Measurements from ENCODE around the gene CCDC187.
"Not testable (repeated sequence)": the region's sequence is repeated elsewhere in the genome, so short reads cannot be mapped to it uniquely, and the experiment has no call there.

CCDC187 gene

DNA sequence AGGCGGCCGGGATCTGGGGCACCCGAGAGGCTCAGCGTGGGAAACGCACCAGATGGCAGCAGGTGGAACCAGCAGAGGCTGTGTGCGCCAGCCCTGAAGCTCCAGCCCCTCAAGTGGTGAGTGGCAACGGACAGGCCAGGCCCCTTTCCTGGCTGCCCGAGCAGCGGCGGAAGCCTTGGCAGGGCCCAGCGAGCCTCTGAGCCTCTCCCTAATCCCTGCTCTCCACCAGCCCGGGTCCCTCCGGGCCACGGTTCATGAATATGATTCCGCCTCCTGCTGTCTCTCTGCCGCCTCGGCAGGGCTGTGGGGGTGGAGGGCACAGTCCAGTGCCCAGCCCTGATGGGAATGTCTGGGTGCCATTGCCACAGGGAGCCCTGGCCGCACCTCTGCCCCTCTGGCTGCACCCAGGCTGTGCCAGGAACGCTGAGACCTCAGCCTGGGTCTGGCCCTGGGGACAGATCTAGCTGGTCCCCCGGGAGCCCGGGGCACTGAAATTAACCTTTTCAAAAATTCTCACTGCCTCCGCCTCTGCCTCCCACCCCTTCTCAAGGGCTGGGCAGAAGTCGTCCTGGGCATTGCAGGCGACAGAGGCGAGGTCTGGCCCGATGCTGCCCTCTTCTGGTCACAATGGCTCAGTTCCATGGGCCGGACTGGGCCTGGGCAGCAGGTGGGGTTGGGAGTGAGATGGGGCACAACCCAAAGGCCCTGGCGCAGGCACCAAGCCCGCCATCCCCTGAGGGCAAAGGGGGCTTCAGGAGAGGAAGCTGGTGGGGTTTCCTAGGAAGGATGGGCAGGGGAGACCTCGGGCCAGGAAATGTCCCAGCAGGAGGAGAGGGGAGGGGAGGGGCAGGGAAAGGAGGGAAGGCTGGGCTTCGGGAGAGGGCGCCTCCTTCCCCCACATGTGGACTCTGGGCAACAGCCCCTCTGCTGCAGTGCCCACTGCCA, 20.3 kb downstream of the CCDC187 start:
- peak; percentile 87 to 93 for DNase-seq

DNA sequence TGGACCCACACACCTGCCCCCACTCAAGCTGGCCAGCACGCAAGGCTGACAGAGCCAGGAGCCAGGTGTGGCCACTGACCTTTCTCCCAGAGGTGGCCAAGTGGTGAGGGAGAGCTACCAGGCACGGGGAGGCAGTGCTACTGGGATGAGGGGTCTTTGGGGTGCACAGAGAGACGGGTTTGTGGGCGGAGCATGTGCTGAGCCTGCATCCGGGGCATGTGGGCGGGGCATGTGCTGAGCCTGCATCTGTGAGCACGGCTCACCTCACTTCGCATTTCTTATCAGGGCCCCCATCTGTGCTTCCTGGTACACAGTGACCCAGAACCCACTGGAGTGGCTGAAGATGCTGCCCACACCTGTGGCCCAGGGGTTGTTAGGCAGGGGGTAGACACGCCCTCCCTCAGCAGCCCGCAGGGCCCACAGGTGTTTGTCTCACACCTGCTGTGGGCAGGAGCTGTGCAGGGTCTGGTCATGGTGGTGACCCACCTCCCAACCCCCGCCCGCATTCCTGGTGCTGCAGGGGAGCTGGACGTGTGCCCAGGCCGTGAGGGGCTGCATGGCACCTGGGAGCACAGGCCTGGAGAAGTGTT, 21.5 kb downstream of the CCDC187 start:
- no peak for DNase-seq

DNA sequence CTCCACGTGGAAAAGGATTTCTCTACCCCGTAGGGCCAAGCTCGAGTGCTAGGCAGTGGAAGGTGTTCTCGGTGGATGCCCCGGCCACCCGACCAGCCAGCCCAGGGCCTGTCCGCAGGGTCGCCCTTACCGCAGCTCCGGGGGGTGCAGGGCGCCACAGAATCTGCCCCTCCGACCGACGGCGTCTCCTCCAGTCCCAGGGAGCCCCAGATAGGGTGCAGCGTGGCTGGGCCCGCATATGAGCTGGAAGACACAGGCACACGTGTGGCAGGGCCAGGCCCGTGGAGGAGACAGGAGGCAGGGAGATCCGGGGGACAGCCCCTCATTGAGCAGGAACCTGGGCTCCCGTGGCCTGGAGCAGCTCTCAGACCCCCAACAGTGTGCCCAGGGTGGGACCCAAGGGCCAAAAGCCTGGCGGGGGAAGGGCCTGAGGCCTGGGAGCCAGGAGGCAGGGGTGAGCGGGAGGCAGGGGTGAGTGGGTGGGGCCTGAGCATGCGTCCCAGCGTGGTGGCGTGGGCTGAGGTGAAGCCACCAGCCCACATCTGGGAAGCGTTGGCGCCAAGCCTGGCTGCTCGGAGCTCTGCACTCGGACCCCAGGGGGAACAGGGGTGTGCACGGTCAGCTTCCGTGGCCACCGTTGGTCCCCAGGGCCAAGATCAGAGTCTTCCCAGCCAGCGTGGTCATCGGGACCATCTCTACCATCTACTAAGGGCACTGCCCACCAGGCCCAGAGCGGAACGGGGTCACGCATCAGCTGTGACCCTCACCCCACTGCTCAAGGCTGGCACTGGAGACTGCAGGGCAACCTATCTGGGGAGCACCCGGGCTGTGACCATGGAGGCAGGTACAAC, 22.2 kb downstream of the CCDC187 start:
- no peak for DNase-seq

DNA sequence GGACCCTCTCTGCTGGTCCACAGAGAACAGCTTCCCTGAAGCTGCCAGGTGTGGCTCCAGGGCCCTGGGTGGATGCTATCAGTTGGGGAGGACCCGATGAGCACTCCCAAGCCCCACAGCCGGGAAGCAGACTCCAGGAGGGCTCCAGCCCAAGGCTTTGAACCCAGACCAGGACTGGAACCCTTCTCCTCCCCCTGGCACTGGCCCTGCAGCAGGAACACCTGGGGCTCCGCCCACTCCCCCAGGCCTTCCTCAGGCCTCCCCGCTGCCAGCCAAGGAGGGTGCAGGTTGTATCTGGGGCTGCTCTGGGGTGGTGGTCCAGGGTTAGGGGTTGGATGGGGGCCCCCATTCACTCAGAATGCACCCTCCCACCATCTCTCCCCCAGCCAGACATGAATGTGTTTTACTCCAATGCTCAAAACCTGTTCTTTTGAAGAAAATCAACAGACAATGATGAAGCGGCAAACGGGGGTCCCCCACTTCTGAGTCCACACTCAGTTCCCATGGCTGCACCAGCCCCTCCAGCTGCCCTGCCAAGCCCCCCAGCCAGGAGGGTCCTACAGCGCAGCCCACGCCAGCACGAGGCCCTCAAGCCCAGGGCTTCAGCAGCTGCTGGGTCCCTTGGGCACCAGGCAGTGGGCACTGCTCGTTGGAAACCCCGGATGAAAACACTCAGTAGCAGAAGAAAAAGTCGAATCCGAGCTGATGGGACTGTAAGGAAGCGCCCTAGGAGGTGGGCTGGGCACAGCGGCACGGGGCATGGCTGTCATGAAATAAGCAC, 23.2 kb downstream of the CCDC187 start:
- DNase-seq, result no peak

DNA sequence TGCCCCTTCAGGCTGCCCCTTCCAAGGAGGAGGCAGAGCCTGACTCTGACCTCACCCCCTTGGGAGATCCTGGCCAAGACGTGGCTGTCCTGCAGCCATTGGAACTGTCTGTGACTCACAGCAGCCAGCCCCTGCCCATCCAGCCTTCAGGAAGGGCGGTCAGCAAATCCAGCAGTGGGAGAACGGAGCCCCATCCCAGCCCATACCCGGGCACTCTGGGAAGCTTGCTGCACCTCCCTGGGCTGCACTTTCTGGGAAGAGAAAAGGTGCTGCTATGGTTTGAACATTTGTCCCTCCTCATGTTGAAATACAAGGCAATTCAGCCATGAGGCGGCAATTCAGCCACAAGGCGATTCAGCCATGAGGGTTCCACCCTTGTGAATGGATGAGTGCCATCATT, 24.4 kb downstream of the CCDC187 start:
- DNase-seq, result no peak

DNA sequence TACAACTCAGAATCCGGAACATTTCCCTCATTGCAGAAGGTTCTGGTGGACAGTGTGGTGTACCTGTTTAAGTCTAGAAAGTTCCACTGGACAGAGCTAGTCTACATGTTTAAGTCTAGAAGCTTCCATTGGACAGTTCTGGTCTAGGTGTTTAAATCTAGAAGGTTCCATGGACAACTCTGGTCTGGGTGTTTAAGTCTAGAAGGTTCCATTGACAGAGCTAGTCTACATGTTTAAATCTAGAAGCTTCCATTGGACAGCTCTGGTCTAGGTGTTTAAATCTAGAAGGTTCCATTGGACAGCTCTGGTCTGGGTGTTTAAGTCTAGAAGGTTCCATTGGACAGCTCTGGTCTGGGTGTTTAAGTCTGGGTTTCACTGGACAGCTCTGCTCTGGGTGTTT, 25.0 kb downstream of the CCDC187 start:
- no peak for DNase-seq

DNA sequence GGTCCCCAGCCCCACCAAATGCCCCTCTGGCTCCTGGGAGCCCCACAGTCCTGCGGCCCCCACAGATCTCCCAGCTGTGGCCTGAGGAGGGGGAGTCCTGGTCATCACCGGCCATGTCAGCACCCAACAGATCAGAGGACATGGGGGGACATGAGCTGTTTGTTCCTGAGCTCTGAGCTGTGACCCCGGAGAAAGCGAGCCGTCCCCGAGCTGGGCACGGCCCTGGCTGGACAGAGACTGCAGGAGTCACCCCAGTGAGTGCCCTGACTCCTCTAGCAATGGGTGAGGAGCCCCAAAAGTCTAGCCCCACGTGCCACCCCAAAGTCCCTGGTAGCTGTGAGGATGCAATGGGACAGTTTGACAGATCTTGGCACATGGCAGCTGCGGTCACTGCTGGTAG, 25.7 kb downstream of the CCDC187 start:
- no peak for DNase-seq

DNA sequence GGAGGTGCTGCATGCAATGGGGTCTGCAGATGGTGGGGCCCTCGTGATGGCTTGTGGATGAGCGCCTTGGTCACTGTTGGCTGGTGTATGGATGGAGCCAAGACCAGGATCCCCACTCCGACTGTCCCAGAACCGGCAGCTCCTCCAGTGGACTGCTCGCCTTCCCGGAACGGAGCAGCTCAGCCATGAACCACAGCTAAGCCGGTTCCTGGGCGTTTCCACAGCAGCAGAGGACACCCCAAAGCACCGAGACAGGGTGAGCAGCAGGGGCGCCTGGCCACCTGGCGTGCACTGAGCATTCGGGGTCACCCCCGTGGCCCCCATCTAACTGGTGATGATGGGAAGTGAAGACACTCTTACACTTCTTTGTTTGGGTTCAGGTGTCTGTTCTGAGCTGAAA, 26.1 kb downstream of the CCDC187 start:
- DNase-seq, result no peak

DNA sequence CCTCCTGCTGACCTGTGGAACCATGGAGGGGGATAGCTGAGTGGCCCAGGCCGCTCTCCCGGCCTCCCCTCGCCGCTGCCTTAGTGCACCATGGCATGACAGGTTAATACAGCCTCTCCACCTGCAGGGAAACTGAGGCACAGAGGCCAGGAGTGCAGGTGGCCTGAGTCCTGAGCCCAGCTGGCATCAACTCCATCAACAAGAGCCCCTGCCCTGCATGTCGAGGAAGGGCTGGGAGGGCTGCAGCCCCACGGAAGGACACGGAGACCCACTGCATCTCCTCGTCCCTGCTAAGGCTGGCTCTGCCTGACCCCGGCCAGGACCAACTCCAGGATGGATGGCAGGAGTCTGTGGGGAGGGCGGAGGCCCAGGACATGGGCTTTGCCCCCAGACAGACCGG, 27.2 kb downstream of the CCDC187 start:
- DNase-seq, result no peak

DNA sequence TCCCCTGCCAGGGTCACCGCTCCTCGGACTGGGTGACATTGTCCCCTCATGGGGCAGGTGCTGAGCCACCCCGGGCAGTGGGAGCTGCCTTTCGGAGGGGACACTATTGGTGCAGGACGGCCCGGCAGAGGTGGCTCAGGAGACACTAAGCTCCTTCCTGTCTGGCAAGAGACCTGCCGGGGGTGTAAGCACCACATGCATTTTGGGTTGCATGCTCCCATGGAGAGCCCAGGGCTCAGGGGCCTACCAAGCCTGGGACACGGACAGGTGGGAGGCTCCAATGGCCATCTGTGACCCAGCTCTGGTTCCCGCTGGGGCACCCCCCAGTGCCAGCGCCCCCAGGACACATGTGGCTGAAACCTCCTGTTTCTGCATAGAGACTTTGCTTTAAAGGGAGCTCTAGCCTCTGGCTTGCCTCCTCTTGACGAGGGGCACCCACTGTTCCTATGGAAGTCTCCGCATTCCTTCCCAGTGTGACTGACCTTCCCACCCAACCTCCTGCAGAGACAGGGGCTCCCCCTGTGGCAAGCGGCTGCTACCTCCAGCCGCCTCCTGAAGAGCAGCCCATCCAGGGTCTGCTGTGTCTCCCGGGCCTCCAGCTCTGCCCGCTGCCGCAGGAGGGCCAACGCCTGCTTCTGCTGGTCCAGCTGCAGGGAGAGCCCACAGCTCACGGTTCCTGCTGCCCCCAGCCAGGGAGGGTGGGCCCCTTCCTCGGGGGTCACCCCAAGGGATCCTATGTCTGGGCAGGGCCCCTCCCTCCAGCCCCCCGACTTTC, 28.1 kb downstream of the CCDC187 start:
- peak in 1 of 2 experiments; percentile 58 for DNase-seq

DNA sequence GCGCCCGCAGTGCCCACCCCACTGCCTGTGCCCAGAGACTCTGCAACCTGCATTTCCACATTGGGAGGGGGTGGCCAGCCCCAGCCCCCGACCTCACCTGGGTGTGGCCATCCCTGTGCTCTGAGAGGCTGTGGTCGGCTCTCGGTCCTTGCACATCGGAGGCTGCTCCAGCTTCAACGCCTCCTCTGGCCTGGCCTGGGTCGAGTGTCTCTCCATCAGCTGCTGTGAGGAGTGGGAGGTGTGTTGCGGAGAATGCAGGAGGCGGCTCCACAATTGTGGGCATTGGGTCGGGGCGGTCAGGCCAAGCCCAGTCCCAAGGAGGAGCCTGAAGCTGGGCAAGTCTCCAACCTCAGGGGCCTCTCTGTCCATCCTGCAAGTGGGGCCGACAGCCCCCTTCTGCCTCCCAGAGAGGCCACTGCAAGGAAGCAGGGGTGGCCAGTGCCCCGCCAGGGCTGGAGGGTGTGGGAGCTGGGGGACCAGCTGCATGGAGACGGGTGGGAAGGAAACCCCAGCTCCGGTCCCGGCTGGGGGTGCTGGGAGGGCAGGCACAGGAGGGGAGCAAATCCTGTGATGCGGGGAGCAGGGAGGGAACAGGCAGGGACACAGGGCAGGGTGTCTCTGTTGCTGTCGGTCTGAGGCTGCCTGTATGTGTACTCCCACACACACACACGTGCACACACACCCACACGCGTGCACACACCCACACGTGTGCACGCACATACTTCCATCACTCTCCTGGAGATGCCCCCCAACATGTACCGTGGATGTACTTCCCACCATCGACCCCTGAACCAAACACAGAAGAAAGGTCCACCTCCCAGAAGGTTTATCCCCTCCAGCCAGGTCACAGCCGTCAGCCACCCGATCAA, 28.9 kb downstream of the CCDC187 start:
- DNase-seq, result no peak

DNA sequence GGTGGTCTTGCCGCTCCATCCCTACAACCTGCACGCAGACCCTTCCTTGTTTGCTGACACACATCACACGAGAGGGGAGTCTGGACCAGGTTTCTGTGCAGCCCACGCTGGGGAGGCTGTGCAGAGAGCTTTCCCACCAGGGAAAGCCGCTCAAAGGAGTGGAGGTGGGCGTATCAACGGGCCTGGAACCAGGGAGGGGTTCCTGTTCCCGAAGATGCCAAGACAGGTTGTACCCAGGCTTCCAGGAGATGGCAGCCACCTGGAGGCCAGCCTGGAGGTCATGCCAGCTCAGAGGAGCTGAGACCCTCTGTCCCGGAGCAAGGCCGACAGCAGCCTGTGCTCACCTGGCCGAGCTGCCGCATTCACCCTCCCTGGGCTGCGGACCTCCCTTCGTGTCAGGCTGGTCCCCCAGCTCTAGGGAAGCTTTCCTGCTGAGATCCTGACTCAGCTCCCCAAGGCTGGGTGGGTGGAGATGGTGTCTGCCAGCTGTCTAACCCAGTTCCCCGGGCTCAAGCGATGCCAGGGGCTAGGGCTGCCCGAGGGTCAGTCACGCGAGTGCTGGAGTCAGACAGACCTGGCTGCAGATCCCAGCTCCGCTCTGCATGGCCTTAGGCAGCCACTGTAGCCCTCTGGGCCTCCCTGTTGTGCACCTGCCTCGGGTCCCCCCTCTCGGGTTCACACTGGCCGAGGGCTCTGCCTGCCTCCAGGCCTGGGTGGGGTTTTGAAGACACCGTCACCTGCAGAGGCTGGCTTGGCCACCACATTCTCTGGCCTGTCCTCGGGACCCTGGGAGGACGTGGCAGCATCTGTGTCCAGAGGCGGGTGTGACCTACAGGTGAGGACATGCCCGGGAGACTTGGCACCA, 29.7 kb downstream of the CCDC187 start:
- DNase-seq, result no peak

DNA sequence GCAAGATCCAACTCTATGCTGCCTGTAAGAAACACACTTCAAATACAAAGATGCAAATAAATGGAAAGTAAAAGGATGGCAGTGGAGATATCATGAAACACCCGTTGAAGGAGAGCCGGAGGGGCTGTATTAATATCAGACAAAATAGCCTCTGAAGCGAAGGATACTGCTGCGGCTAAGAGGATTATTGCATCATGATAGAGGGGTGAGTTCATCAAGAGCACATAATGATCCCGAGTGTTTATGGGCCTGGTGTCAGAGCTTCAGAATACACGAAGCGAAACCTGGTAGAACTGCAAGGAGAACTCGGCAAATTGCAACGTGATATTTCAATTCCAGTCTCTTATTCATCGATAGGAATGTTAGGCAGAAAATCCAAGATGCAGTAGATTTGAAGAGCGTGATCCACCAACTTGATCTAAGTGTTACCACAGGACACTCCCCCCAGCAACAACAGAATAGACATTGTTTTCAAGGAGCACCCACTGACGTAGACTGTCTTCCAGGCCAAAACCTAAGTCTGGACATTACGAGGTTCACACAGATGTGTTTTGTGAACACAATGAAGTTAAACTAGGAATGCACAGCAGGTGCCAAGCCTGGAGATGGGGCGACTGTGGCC, 30.5 kb downstream of the CCDC187 start:
- peak in 1 of 2 experiments; percentile 31 for DNase-seq

DNA sequence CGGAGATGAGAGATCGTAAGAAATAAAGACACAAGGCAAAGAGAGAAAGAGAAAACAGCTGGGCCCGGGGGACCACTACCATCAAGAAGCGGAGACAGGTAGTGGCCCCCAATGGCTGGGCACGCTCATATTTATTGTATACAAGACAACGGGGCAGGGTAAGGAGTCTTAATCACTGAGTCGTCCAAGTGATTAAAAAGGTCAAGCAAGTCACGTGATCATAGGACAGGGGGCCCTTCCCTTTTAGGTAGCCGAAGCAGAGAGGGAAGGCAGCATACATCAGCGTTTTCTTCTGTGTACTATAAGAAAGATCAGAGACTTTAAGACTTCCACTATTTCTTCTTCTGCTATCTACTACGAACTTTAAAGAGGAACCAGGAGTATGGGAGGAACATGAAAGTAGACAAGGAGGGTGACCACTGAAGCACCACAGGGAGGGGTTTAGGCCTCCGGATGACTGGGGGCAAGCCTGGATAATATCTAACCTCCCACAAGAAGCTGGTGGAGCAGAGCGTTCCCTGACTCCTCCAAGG, 33.7 kb downstream of the CCDC187 start:
- DNase-seq, result no peak

DNA sequence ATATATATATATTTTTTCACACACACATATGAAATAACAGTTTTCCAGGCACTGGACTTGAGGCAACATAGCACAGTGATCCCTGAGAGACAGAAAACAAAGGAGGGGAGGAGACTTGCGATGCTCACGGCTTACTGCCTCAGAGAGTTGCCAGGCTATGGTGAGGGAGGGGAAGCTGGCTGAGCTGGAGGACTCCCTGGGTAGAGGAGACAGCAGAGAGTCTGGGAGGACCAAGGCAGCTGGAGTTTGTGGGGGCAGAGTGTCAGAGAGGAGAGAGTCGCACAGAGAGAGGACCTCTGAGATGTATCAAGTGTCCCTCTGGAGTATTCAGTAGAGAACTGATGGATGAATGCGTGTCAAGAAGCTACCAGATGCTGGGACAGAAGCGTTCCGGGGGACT, 35.2 kb downstream of the CCDC187 start:
- DNase-seq, result peak in 1 of 2 experiments; percentile 23

DNA sequence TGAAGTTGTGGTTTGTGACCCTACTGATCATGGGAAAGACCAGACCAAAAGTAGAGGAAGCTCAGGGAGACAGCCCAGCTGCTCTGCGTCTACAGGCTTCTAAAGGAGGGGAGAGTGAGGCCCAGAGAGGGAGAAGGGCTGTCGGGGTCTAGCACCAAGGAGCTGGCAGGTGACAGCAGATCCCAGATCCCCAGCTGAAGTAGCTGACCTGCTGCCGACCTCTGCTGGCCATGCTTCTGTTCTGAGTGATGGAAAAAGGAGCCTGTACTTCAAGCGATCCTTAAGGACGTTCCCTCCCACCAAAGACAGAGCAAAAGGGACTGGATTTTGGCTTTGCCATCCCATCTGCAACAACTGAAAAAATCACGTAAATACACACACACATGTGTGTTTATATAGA, 35.6 kb downstream of the CCDC187 start:
- DNase-seq, result peak; percentile 21 to 46

DNA sequence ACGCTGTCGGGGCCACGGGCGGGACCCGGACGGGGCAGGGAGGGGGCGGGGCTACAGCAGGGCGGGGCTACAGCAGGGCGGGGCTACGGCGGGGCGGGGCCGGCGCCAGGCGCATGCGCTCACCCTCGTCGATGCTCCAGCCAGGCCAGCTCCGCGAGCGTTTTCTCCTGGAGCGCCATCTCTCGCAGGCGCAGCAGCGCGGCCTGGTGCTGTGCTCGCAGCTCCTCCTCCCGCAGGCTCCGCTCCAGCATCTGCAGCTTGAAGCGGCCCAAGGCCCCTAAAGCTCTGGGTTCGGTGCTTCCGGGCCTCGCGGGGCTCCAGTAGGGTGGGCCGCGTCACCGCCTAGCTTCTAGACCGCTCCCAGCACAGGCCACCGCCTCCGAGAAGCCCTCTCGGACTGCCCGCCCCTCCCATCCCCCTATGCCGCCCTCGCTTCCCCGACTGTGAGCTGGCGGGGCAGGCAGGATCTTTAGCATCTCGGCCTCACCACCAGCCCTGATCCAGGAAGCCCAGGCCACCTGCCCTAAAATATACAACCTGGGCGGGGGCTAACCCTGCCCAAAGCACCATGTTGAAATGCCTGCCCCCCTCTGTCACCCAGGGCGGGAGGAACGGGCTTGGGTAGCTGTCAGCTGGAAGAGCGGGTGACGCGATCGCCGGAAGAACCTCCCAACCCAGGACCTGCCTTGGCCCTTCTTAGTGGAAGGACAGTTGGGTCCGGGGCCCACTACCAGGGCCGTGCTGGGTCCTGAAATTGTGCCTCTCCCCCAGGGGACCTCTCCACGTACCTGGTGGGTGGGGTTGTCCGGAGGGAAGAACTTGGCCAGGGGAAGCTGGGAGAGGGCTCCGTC, 36.4 kb downstream of the CCDC187 start:
- DNase-seq, result peak; percentile 44 to 56

DNA sequence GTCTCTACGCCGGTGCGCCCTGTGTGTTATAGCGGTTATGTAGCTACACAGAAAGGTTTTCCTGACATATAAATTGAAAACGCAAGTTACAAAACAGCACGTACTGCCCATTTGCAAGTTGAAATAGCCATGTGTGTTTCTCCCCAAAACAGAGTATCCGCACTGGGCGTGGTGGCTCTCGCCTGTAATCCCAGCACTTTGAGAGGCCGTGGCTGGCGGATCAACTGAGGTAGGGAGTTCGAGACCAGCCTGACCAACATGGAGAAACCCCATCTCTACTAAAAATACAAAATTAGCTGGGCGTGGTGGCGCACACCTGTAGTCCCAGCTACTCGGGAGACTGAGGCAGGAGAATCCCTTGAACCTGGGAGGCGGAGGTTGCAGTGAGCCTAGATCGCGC, 37.3 kb downstream of the CCDC187 start:
- not testable (repeated sequence) for DNase-seq
